A549 treated with CpdA at 1 μM for 4 hours (cell line): ENCODE results near the gene APOL4. TPM values are rescaled to one million over a fixed set of nuclear protein-coding genes. Genes with fewer than 3 reads are reported as not detected.

ENCODE experiments used
- total RNA-seq: library from RNA; stranded (reverse); fragments of 200-300 nt; extraction: Qiagen RNA extraction; gene quantifications from 5 replicates; pipeline ENCODE4 v1.2.3, GENCODE V29; 2022; ENCODE audit warnings: low read depth

Gene APOL4, protein sequence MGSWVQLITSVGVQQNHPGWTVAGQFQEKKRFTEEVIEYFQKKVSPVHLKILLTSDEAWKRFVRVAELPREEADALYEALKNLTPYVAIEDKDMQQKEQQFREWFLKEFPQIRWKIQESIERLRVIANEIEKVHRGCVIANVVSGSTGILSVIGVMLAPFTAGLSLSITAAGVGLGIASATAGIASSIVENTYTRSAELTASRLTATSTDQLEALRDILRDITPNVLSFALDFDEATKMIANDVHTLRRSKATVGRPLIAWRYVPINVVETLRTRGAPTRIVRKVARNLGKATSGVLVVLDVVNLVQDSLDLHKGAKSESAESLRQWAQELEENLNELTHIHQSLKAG
- total RNA-seq: not detected in 5 replicates

DNA sequence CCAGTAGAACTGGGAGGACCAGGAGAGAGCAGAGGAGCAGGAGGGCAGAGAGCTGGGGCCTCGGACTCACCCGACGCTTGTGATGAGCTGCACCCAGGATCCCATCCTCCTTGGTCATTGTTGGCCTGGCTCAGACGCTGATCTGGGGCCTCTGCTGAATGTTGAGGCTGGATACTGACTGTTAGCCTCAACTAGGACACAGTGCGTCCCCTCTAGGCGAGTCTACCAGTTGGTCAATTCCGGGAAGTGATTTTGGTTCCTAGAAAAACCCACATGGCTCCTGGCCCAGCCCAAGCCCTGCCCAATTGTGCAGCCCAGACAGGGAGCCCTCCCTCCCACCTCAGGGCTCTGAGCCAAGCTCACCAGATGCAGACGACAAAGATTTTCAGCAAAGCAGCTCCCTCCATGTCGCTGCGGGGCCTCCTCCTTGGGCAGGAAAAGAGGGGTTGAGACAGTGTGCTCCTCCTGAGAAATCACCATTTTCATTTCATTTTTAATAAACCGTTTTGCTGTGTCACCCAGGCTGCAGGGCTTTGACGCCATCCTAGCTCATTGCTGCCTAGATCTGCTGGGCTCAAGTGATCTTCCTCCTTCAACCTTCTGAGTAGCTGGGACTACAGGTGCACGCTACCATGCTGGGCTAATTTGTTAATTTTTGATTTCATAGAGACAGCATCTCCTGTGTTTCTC, at the start of gene APOL4:
TSS of gene APOL4 (minus strand) at position 180 of the 690 bp plus-strand sequence. CDS start at position 105, 75 bp downstream.

DNA sequence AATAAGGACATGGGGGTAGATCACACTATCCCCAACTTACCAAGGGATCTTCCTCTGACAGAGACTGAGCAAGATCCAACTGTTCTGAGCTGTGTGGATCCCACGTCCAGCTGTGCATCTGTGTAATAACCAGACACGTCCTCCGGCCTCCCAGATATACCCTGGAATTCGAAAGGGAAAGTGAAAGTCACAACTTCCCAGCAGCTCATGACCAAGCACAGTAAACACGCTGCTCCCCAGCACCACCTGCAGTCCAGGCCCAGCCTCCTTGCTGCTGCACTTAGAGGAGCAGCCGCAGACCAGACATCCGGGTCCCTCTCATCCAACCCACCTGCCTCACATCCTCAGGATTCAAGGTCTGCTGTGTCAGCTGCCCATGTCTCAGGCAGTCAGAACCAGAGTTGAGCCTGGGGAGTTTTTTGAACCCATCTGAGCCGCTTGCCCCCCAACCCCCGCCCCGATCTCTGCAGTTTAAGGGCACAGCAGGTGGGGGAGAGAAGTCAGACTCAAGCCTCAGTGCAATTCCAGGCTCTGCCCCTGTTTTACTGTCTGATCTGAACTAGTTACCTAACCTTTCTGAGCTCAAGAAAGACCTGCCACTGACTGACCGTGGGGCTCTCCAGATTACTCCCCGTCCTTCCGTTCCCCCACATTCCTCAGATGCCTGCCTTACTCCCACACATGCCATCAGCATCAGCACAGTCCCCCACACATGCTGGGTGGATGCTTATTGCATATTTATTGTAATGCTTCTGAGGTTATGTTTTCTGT, 38.0 kb upstream of the APOL4 start, which contains the start of gene APOL2:
TSS of gene APOL2 (minus strand) at position 127 of the 771 bp plus-strand sequence. CDS start 6,365 bp downstream, outside the sequence.

DNA sequence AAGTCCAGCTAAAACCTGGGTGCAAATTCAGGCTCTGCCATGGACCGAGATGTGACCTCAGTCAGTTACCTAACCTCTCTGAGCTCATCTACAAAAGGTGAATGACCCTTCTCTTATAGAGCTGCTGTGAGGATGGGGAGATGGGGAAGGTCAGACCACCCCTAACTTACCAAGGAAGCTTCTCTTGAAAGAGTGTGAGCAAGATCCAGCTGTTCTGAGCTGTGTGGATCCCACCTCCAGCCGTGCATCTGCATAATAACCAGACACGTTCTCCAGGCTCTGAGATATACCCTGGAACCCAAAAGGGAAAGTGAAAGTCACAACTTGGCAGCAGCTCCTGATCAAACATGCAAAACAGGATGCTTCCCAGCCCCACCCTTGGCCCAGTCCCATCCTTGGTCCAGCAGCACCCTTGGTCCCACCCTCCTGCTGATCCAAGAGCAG, 41.1 kb downstream of the APOL4 start, which contains the start of gene APOL3:
TSS of gene APOL3 (minus strand) at position 257 of the 444 bp plus-strand sequence. CDS start 11,700 bp downstream, outside the sequence.

Other genes with a start within 250 kb of the APOL4 start
- gene RBFOX2, start 173.0 kb downstream of the APOL4 start, total RNA-seq: 31.0 to 37.3 TPM (median 35.0 TPM) in 5 replicates
- 0.05 to 0.14 TPM in 2 of 5 replicates, not detected in the others for gene APOL3, start 41.1 kb downstream of the APOL4 start, total RNA-seq
- gene APOL2, start 37.7 kb upstream of the APOL4 start, total RNA-seq: 24.3 to 29.7 TPM (median 26.0 TPM) in 5 replicates
- 7.5 to 11.3 TPM (median 8.1 TPM) in 5 replicates for gene APOL1, start 51.3 kb upstream of the APOL4 start, total RNA-seq
- 171 to 206 TPM (median 182 TPM) in 5 replicates for gene MYH9, start 186.2 kb upstream of the APOL4 start, total RNA-seq